HEK293 (cell line): ENCODE data around the gene PARD6G.
"Not testable (repeated sequence)": the region's sequence is repeated elsewhere in the genome, so short reads cannot be mapped to it uniquely, and the experiment has no call there.

ENCODE experiments used
- CTCF ChIA-PET: fragments of 350-600 bp; formaldehyde crosslinking; extraction: SDS; loops from one replicate; lab custom pipeline; 2021; ENCODE audit warnings: antibody characterized with exemption; lab: Yijun Ruan, JAX
- POLR2A ChIA-PET: fragments of 300-600 bp; formaldehyde crosslinking; extraction: SDS; loops from one replicate; lab custom pipeline; 2020; ENCODE audit warnings: antibody characterized with exemption, inconsistent platforms; lab: Yijun Ruan, JAX
- H3K27ac ChIP-seq: fragments of 200-500 bp; sonication (Bioruptor generic); 2 replicates; pipeline ENCODE4 v1.5.1; 2014; ENCODE audit warnings: low read depth, low read length, control low read depth, inconsistent platforms; ENCODE audit errors: extremely low read depth
- H3K36me3 ChIP-seq, 2 experiments: fragments of 200-500 bp in 1 of 2; sonication (Bioruptor generic) in 1 of 2; 1 replicate in 1 of 2; 2 replicates in 1 of 2; pipeline ENCODE4 v1.5.1; 2014 to 2017; ENCODE audit warnings: inconsistent platforms in 2 of 2, low read length in 2 of 2; ENCODE audit not compliant: control insufficient read depth in 2 of 2, insufficient read depth in 1 of 2
- H3K4me1 ChIP-seq: fragments of 200-500 bp; sonication (Bioruptor generic); 2 replicates; pipeline ENCODE4 v1.5.1; 2014; ENCODE audit warnings: mild to moderate bottlenecking, low read length, inconsistent platforms; ENCODE audit not compliant: control insufficient read depth, insufficient read depth
- H3K4me3 ChIP-seq: 2 replicates; pipeline ENCODE4 v1.5.1; 2011; ENCODE audit warnings: low read depth, mild to moderate bottlenecking, control low read depth, low read length, moderate library complexity
- H3K9me3 ChIP-seq: fragments of 200-500 bp; sonication (Bioruptor generic); 2 replicates; pipeline ENCODE4 v1.5.1; 2014; ENCODE audit warnings: low read depth, low read length, inconsistent platforms; ENCODE audit not compliant: control insufficient read depth, insufficient read depth
- KLF16 ChIP-seq: fragments of 450-650 bp; formaldehyde crosslinking; IDR thresholded peaks from 2 replicates; pipeline ENCODE4 v1.5.1; 2017; ENCODE audit warnings: missing biosample characterization, missing genetic modification characterization
- MEIS1 ChIP-seq: sonication (generic); formaldehyde crosslinking; IDR thresholded peaks from 2 replicates; pipeline ENCODE4 v1.8.1; 2022; ENCODE audit warnings: missing genetic modification reagents, mild to moderate bottlenecking, borderline replicate concordance
- RBAK ChIP-seq: fragments of 450-650 bp; formaldehyde crosslinking; IDR thresholded peaks from 2 replicates; pipeline ENCODE4 v1.5.1; 2016; ENCODE audit warnings: missing biosample characterization, missing genetic modification characterization
- SCRT1 ChIP-seq: fragments of 450-650 bp; formaldehyde crosslinking; IDR thresholded peaks from 2 replicates; pipeline ENCODE4 v1.5.1; 2016; ENCODE audit warnings: missing biosample characterization, missing genetic modification characterization, borderline replicate concordance
- SCRT2 ChIP-seq: fragments of 450-650 bp; formaldehyde crosslinking; IDR thresholded peaks from 2 replicates; pipeline ENCODE4 v1.5.1; 2016; ENCODE audit warnings: missing biosample characterization, missing genetic modification characterization
- ZBTB6 ChIP-seq: fragments of 450-650 bp; formaldehyde crosslinking; IDR thresholded peaks from 2 replicates; pipeline ENCODE4 v1.5.1; 2017; ENCODE audit warnings: missing biosample characterization, missing genetic modification characterization
- ZNF366 ChIP-seq: fragments of 450-650 bp; formaldehyde crosslinking; conservative IDR thresholded peaks from 2 replicates; pipeline ENCODE4 v1.5.1; 2016; ENCODE audit warnings: missing biosample characterization, missing genetic modification characterization
- ZNF544 ChIP-seq: fragments of 450-650 bp; formaldehyde crosslinking; IDR thresholded peaks from 2 replicates; pipeline ENCODE4 v1.5.0; 2017; ENCODE audit warnings: missing biosample characterization, missing genetic modification characterization
- ZNF558 ChIP-seq: fragments of 450-650 bp; formaldehyde crosslinking; IDR thresholded peaks from 2 replicates; pipeline ENCODE4 v1.5.1; 2016; ENCODE audit warnings: missing biosample characterization, missing genetic modification characterization
- ZNF660 ChIP-seq: fragments of 450-650 bp; IDR thresholded peaks from 2 replicates; pipeline ENCODE4 v1.5.1; 2018; ENCODE audit warnings: missing biosample characterization, mild to moderate bottlenecking, missing genetic modification characterization
- ZXDB ChIP-seq: fragments of 450-650 bp; formaldehyde crosslinking; IDR thresholded peaks from 2 replicates; pipeline ENCODE4 v1.5.1; 2016; ENCODE audit warnings: missing biosample characterization, missing genetic modification characterization
- TF ChIP-seq, protein P1 (sequence below): fragments of 450-650 bp; formaldehyde crosslinking; IDR thresholded peaks from 2 replicates; pipeline ENCODE4 v1.5.1; 2016; ENCODE audit warnings: missing biosample characterization, missing genetic modification characterization, borderline replicate concordance
- TF ChIP-seq, protein P2 (sequence below): fragments of 450-650 bp; formaldehyde crosslinking; IDR thresholded peaks from 2 replicates; pipeline ENCODE4 v1.5.1; 2017; ENCODE audit warnings: missing biosample characterization, missing genetic modification characterization

The PARD6G gene

GRCh38 chr18:80239830-80240229, 7.5 kb downstream of the PARD6G start (continued):
- TF ChIP-seq, protein P1, sequence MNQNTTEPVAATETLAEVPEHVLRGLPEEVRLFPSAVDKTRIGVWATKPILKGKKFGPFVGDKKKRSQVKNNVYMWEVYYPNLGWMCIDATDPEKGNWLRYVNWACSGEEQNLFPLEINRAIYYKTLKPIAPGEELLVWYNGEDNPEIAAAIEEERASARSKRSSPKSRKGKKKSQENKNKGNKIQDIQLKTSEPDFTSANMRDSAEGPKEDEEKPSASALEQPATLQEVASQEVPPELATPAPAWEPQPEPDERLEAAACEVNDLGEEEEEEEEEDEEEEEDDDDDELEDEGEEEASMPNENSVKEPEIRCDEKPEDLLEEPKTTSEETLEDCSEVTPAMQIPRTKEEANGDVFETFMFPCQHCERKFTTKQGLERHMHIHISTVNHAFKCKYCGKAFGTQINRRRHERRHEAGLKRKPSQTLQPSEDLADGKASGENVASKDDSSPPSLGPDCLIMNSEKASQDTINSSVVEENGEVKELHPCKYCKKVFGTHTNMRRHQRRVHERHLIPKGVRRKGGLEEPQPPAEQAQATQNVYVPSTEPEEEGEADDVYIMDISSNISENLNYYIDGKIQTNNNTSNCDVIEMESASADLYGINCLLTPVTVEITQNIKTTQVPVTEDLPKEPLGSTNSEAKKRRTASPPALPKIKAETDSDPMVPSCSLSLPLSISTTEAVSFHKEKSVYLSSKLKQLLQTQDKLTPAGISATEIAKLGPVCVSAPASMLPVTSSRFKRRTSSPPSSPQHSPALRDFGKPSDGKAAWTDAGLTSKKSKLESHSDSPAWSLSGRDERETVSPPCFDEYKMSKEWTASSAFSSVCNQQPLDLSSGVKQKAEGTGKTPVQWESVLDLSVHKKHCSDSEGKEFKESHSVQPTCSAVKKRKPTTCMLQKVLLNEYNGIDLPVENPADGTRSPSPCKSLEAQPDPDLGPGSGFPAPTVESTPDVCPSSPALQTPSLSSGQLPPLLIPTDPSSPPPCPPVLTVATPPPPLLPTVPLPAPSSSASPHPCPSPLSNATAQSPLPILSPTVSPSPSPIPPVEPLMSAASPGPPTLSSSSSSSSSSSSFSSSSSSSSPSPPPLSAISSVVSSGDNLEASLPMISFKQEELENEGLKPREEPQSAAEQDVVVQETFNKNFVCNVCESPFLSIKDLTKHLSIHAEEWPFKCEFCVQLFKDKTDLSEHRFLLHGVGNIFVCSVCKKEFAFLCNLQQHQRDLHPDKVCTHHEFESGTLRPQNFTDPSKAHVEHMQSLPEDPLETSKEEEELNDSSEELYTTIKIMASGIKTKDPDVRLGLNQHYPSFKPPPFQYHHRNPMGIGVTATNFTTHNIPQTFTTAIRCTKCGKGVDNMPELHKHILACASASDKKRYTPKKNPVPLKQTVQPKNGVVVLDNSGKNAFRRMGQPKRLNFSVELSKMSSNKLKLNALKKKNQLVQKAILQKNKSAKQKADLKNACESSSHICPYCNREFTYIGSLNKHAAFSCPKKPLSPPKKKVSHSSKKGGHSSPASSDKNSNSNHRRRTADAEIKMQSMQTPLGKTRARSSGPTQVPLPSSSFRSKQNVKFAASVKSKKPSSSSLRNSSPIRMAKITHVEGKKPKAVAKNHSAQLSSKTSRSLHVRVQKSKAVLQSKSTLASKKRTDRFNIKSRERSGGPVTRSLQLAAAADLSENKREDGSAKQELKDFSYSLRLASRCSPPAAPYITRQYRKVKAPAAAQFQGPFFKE, result no peak
- no peak for TF ChIP-seq ZNF544

GRCh38 chr18:80238651-80239260, 8.6 kb downstream of the PARD6G start:
- H3K4me1 ChIP-seq, result no peaks in the 10 kb centered on the region
- no peaks in the 10 kb centered on the region for H3K36me3 ChIP-seq
- no peaks in the 10 kb centered on the region for H3K9me3 ChIP-seq
- ChIA-PET POLR2A (interaction anchor here (0.8 kb wide), 1 partner anchor 9 kb away, joined by 5 read pairs; the partner anchor contains the start of gene PARD6G), CTCF (interaction anchor here (1.2 to 2.7 kb wide), 3 partner anchors 39 to 68 kb away, joined by 3 to 12 read pairs (median 3); no protein-coding TSS in a partner anchor)
- no peak overlapping the region for H3K4me3 ChIP-seq
- no peak overlapping the region for H3K27ac ChIP-seq
- TF ChIP-seq ZNF366 (tag by site-specific recombination) (no peak), ZNF660 (tag by site-specific recombination) (no peak), RBAK (no peak), ZXDB (tag by site-specific recombination) (no peak), MEIS1 (CRISPR knock-in tag) (no peak), KLF16 (tag by site-specific recombination) (no peak), ZNF558 (no peak), ZBTB6 (tag by site-specific recombination) (no peak)
- TF ChIP-seq, protein P2, sequence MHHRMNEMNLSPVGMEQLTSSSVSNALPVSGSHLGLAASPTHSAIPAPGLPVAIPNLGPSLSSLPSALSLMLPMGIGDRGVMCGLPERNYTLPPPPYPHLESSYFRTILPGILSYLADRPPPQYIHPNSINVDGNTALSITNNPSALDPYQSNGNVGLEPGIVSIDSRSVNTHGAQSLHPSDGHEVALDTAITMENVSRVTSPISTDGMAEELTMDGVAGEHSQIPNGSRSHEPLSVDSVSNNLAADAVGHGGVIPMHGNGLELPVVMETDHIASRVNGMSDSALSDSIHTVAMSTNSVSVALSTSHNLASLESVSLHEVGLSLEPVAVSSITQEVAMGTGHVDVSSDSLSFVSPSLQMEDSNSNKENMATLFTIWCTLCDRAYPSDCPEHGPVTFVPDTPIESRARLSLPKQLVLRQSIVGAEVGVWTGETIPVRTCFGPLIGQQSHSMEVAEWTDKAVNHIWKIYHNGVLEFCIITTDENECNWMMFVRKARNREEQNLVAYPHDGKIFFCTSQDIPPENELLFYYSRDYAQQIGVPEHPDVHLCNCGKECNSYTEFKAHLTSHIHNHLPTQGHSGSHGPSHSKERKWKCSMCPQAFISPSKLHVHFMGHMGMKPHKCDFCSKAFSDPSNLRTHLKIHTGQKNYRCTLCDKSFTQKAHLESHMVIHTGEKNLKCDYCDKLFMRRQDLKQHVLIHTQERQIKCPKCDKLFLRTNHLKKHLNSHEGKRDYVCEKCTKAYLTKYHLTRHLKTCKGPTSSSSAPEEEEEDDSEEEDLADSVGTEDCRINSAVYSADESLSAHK (tag by site-specific recombination), result no peak

GRCh38 chr18:80237519-80237918, 9.8 kb downstream of the PARD6G start:
- H3K27ac ChIP-seq, H3K36me3 ChIP-seq, H3K9me3 ChIP-seq, H3K4me1 ChIP-seq, POLR2A ChIA-PET, CTCF ChIA-PET, H3K4me3 ChIP-seq: not testable (repeated sequence)
- TF ChIP-seq SCRT1 (peak; percentile 86), SCRT2 (peak; percentile 75)
